NB4 (cell line): Measurements from ENCODE around the gene LDAH.

Experiments
- CTCF ChIP-seq: IDR thresholded peaks from one replicate; pipeline ENCODE4 v1.5.1; 2012; ENCODE audit warnings: low read depth, low read length
- MAX ChIP-seq: IDR thresholded peaks from 2 replicates; pipeline ENCODE4 v1.6.1; 2011; ENCODE audit warnings: low read depth, low read length

GRCh38 chr2:20803226-20803682 is 19.6 kb downstream of the LDAH start:
- TF ChIP-seq MAX (no peak), CTCF (no peak)
